NCI-H2196 treated with DMSO at 0.1 percent for 48 hours (cell line): ENCODE results near the gene LAD1.

Experiments used
- DNase-seq: peaks from one replicate; lab custom pipeline; 2025; ENCODE audit not compliant: unreplicated experiment; lab: John Stamatoyannopoulos, UW

The LAD1 gene

GRCh38 chr1:201419256-201419655 is 20.1 kb upstream of the LAD1 start:
- no peak for DNase-seq

- DNase-seq: no peak
Measured at GRCh38 chr1:201418461-201418860, 19.3 kb upstream of the LAD1 start.

GRCh38 chr1:201414051-201414738 is 15.1 kb upstream of the LAD1 start:
- DNase-seq: no peak

- DNase-seq: no peak
Measured at GRCh38 chr1:201411292-201411691, 12.2 kb upstream of the LAD1 start.

GRCh38 chr1:201409440-201409839 is 10.3 kb upstream of the LAD1 start:
- DNase-seq: no peak

- no peak for DNase-seq
Measured at GRCh38 chr1:201408834-201409200, 9.7 kb upstream of the LAD1 start.

- peak; percentile 51 for DNase-seq
Measured at GRCh38 chr1:201408176-201408833, 9.2 kb upstream of the LAD1 start.

GRCh38 chr1:201406831-201407406 is 7.8 kb upstream of the LAD1 start:
- no peak for DNase-seq

GRCh38 chr1:201405484-201405831 is 6.3 kb upstream of the LAD1 start:
- DNase-seq: no peak

GRCh38 chr1:201404722-201405483 is 5.8 kb upstream of the LAD1 start:
- no peak for DNase-seq

- no peak for DNase-seq
Measured at GRCh38 chr1:201404055-201404454, 4.9 kb upstream of the LAD1 start.

- DNase-seq: no peak
Measured at GRCh38 chr1:201403359-201403758, 4.2 kb upstream of the LAD1 start.

GRCh38 chr1:201401700-201402099 is 2.6 kb upstream of the LAD1 start:
- no peak for DNase-seq

- DNase-seq: no peak
Measured at GRCh38 chr1:201400852-201401230, 1.7 kb upstream of the LAD1 start.

- no peak for DNase-seq
Measured at GRCh38 chr1:201400212-201400851, 1.2 kb upstream of the LAD1 start.

- DNase-seq: no peak
Measured at GRCh38 chr1:201399352-201400126, 415 bp upstream of the LAD1 start.

- no peak for DNase-seq
Measured at GRCh38 chr1:201397675-201398074, 1.4 kb downstream of the LAD1 start.

GRCh38 chr1:201396861-201397464 is 2.2 kb downstream of the LAD1 start:
- no peak for DNase-seq

GRCh38 chr1:201395936-201396335 is 3.2 kb downstream of the LAD1 start:
- no peak for DNase-seq

GRCh38 chr1:201394591-201394990 is 4.5 kb downstream of the LAD1 start:
- DNase-seq: no peak
